SK-N-SH treated with all-trans-retinoic acid at 6 μM for 48 hours (cell line): ENCODE measurements around the gene PRODH2.

Source experiments
- ATAC-seq: fragments of 200-7000 bp; cut with Tn5 transposase; 3 replicates; pipeline ENCODE4 v1.9.1; 2020; ENCODE audit warnings: mild to moderate bottlenecking, moderate library complexity
- ARNTL ChIP-seq: fragments of 450-650 bp; formaldehyde crosslinking; IDR thresholded peaks from 2 replicates; pipeline ENCODE4 v1.5.0; 2020; ENCODE audit warnings: low read depth, mild to moderate bottlenecking, moderate library complexity, borderline replicate concordance
- BACH2 ChIP-seq: fragments of 250-450 bp; sonication (Bioruptor Pico); IDR thresholded peaks from 2 replicates; pipeline ENCODE4 v1.9.0; 2021; ENCODE audit warnings: mild to moderate bottlenecking, borderline replicate concordance
- CSDC2 ChIP-seq: fragments of 250-450 bp; sonication (Bioruptor Pico); IDR thresholded peaks from 2 replicates; pipeline ENCODE4 v1.5.0; 2020; ENCODE audit warnings: mild to moderate bottlenecking, moderate library complexity
- ESRRG ChIP-seq: fragments of 250-450 bp; sonication (Bioruptor Pico); IDR thresholded peaks from 2 replicates; pipeline ENCODE4 v1.6.1; 2021; ENCODE audit warnings: mild to moderate bottlenecking
- ISL1 ChIP-seq: fragments of 250-450 bp; sonication (Bioruptor Pico); IDR thresholded peaks from 2 replicates; pipeline ENCODE4 v2.1.2; 2022; ENCODE audit warnings: mild to moderate bottlenecking, moderate library complexity
- OSR1 ChIP-seq: fragments of 250-450 bp; sonication (Bioruptor Pico); IDR thresholded peaks from 2 replicates; pipeline ENCODE4 v1.8.0; 2022; ENCODE audit warnings: moderate library complexity, mild to moderate bottlenecking, inconsistent platforms
- PATZ1 ChIP-seq: fragments of 250-450 bp; sonication (Bioruptor Pico); IDR thresholded peaks from 2 replicates; pipeline ENCODE4 v1.8.0; 2020; ENCODE audit warnings: mild to moderate bottlenecking, moderate library complexity, borderline replicate concordance
- POU6F1 ChIP-seq: fragments of 250-450 bp; sonication (Bioruptor Pico); IDR thresholded peaks from 2 replicates; pipeline ENCODE4 v1.8.0; 2021; ENCODE audit warnings: low read depth, mild to moderate bottlenecking, moderate library complexity, borderline replicate concordance
- PPARA ChIP-seq: fragments of 250-450 bp; sonication (Bioruptor Pico); IDR thresholded peaks from 2 replicates; pipeline ENCODE4 v1.5.0; 2020; ENCODE audit warnings: mild to moderate bottlenecking, borderline replicate concordance
- SNAI2 ChIP-seq: fragments of 250-450 bp; sonication (Bioruptor Pico); IDR thresholded peaks from 2 replicates; pipeline ENCODE4 v1.5.0; 2020; ENCODE audit warnings: mild to moderate bottlenecking, moderate library complexity
- TCF4 ChIP-seq: fragments of 250-450 bp; sonication (Bioruptor Pico); IDR thresholded peaks from 2 replicates; pipeline ENCODE4 v1.8.0; 2021; ENCODE audit warnings: mild to moderate bottlenecking, moderate library complexity, borderline replicate concordance
- ZFP3 ChIP-seq: fragments of 250-450 bp; sonication (Bioruptor Pico); IDR thresholded peaks from 2 replicates; pipeline ENCODE4 v1.5.0; 2020; ENCODE audit warnings: mild to moderate bottlenecking, moderate library complexity
- ZFP30 ChIP-seq: fragments of 450-650 bp; formaldehyde crosslinking; IDR thresholded peaks from 2 replicates; pipeline ENCODE4 v1.5.0; 2022; ENCODE audit warnings: mild to moderate bottlenecking, moderate library complexity
- ZNF70 ChIP-seq: fragments of 450-650 bp; formaldehyde crosslinking; IDR thresholded peaks from 2 replicates; pipeline ENCODE4 v1.5.0; 2020; ENCODE audit warnings: mild to moderate bottlenecking, moderate library complexity
- ZNF8 ChIP-seq: fragments of 450-650 bp; formaldehyde crosslinking; IDR thresholded peaks from 2 replicates; pipeline ENCODE4 v1.5.0; 2020; ENCODE audit warnings: mild to moderate bottlenecking, moderate library complexity
- TF ChIP-seq, protein P1 (sequence below): fragments of 250-450 bp; sonication (Bioruptor Pico); IDR thresholded peaks from 2 replicates; pipeline ENCODE4 v1.5.0; 2020; ENCODE audit warnings: mild to moderate bottlenecking, moderate library complexity
- TF ChIP-seq, protein P2 (sequence below): fragments of 250-450 bp; sonication (Bioruptor Pico); IDR thresholded peaks from 2 replicates; pipeline ENCODE4 v1.5.1; 2020; ENCODE audit warnings: low read depth, mild to moderate bottlenecking, moderate library complexity
- TF ChIP-seq, protein P3 (sequence below): fragments of 250-450 bp; sonication (Bioruptor Pico); IDR thresholded peaks from 2 replicates; pipeline ENCODE4 v1.5.1; 2021; ENCODE audit warnings: mild to moderate bottlenecking, moderate library complexity

PRODH2 gene

GRCh38 chr19:35755550-35756376 is 56.9 kb downstream of the PRODH2 start:
- TF ChIP-seq ARNTL (CRISPR knock-in tag) (no peak), TCF4 (no peak), ZNF8 (no peak), ZFP30 (CRISPR knock-in tag) (no peak), PATZ1 (no peak), SNAI2 (no peak)
- TF ChIP-seq, protein P1, sequence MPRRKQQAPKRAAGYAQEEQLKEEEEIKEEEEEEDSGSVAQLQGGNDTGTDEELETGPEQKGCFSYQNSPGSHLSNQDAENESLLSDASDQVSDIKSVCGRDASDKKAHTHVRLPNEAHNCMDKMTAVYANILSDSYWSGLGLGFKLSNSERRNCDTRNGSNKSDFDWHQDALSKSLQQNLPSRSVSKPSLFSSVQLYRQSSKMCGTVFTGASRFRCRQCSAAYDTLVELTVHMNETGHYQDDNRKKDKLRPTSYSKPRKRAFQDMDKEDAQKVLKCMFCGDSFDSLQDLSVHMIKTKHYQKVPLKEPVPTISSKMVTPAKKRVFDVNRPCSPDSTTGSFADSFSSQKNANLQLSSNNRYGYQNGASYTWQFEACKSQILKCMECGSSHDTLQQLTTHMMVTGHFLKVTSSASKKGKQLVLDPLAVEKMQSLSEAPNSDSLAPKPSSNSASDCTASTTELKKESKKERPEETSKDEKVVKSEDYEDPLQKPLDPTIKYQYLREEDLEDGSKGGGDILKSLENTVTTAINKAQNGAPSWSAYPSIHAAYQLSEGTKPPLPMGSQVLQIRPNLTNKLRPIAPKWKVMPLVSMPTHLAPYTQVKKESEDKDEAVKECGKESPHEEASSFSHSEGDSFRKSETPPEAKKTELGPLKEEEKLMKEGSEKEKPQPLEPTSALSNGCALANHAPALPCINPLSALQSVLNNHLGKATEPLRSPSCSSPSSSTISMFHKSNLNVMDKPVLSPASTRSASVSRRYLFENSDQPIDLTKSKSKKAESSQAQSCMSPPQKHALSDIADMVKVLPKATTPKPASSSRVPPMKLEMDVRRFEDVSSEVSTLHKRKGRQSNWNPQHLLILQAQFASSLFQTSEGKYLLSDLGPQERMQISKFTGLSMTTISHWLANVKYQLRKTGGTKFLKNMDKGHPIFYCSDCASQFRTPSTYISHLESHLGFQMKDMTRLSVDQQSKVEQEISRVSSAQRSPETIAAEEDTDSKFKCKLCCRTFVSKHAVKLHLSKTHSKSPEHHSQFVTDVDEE (CRISPR knock-in tag): no peak
- TF ChIP-seq, protein P2, sequence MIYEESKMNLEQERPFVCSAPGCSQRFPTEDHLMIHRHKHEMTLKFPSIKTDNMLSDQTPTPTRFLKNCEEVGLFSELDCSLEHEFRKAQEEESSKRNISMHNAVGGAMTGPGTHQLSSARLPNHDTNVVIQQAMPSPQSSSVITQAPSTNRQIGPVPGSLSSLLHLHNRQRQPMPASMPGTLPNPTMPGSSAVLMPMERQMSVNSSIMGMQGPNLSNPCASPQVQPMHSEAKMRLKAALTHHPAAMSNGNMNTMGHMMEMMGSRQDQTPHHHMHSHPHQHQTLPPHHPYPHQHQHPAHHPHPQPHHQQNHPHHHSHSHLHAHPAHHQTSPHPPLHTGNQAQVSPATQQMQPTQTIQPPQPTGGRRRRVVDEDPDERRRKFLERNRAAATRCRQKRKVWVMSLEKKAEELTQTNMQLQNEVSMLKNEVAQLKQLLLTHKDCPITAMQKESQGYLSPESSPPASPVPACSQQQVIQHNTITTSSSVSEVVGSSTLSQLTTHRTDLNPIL: no peak
- ATAC-seq: no peak

DNA sequence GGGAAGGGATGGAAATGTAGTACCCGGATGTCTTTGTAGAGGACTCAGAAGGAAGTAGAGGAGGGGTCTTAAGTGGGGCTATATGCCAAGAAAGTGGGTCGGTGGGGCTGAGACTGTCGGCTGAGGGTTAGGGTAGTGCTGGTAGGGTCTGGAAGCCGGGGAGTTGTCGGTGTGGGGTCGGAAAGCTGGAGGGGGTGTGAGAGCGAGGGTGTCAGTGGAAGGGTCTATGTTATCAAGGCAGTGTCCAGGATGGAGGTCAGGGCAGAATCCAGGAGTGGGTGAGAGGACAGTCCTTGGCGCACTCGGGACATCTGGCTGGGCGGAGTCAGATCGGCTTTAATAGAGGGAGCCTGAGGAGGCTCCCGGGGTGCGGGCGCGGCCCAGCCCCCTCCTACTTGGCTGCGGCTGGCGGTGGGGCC is 57.5 kb downstream of the PRODH2 start:
- TF ChIP-seq PPARA (CRISPR knock-in tag) (no peak), ZFP3 (CRISPR knock-in tag) (no peak), ISL1 (no peak), POU6F1 (CRISPR knock-in tag) (no peak), CSDC2 (CRISPR knock-in tag) (no peak)
- TF ChIP-seq, protein P3, sequence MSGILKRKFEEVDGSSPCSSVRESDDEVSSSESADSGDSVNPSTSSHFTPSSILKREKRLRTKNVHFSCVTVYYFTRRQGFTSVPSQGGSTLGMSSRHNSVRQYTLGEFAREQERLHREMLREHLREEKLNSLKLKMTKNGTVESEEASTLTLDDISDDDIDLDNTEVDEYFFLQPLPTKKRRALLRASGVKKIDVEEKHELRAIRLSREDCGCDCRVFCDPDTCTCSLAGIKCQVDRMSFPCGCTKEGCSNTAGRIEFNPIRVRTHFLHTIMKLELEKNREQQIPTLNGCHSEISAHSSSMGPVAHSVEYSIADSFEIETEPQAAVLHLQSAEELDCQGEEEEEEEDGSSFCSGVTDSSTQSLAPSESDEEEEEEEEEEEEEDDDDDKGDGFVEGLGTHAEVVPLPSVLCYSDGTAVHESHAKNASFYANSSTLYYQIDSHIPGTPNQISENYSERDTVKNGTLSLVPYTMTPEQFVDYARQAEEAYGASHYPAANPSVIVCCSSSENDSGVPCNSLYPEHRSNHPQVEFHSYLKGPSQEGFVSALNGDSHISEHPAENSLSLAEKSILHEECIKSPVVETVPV (CRISPR knock-in tag): no peak

DNA sequence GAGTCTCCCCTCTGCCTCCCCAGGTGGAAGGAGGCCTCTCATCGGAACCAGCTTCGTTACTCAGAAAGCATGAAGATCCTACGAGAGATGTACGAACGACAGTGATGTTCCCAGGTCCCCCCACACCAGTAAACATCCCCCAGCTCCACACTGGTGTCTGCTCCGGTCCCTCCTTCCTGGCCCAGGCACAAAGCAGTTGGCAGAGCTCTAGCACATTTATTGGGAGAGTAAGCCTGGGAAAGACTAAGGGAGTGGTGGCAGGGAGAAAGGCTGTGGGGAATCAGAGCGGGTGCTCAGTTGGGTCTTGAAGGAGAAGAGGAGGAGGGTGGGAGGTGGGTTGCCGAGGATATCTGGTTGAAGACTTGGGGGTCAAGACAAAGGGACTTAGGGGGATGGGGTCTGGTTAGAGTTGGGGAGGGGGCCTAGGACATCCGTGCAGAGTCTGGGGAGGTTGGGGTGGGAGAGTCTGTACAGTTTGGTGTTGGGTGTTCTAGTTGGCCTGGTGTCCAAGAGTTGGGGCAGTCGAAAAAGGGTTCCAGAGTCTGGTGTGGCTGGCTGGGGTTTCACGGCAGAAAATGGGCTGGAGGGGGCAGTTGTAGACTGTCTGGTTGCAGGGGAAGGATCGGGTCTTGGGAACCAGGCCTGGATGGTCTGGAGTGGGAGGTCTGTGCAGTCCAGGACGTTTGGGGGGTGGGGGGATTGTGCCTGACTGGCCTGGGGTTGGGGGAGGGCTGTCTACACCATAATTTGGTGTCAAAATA is 58.1 kb downstream of the PRODH2 start:
- TF ChIP-seq, protein P2: no peak
- TF ChIP-seq BACH2 (CRISPR knock-in tag): no peak
- no peak for TF ChIP-seq ZNF8
- TF ChIP-seq ISL1: no peak
- no peak for TF ChIP-seq ESRRG
- no peak for TF ChIP-seq POU6F1 (CRISPR knock-in tag)
- no peak for TF ChIP-seq ZNF70 (CRISPR knock-in tag)
- TF ChIP-seq PATZ1: no peak
- TF ChIP-seq OSR1 (CRISPR knock-in tag): no peak
- TF ChIP-seq ZFP30 (CRISPR knock-in tag): no peak
- ATAC-seq: no peak

More for the DNA sequence above, 57.5 kb downstream of the PRODH2 start:
- ATAC-seq: no peak
